GM18909 (cell line): ENCODE measurements around the gene LRP1.
A peak's percentile ranks its signal among the peaks of the same experiment; 100 is the strongest.

Experiments
- ATAC-seq: cut with Tn5 transposase; IDR thresholded peaks from one replicate; pipeline ENCODE4 v1.9.1; 2021; ENCODE audit warnings: mild to moderate bottlenecking; ENCODE audit not compliant: unreplicated experiment, poor library complexity

The LRP1 gene

GRCh38 chr12:57229634-57230380 is 101.5 kb downstream of the LRP1 start, which contains the start of gene SHMT2:
TSS of gene SHMT2 (plus strand) at chr12:57229711. CDS start at chr12:57229779, 68 bp downstream.
- peak; percentile 59 for ATAC-seq

- ATAC-seq: no peak
Measured at GRCh38 chr12:57230381-57231155, 102.3 kb downstream of the LRP1 start.

- no peak for ATAC-seq
Measured at GRCh38 chr12:57231276-57232021, 103.2 kb downstream of the LRP1 start.

DNA sequence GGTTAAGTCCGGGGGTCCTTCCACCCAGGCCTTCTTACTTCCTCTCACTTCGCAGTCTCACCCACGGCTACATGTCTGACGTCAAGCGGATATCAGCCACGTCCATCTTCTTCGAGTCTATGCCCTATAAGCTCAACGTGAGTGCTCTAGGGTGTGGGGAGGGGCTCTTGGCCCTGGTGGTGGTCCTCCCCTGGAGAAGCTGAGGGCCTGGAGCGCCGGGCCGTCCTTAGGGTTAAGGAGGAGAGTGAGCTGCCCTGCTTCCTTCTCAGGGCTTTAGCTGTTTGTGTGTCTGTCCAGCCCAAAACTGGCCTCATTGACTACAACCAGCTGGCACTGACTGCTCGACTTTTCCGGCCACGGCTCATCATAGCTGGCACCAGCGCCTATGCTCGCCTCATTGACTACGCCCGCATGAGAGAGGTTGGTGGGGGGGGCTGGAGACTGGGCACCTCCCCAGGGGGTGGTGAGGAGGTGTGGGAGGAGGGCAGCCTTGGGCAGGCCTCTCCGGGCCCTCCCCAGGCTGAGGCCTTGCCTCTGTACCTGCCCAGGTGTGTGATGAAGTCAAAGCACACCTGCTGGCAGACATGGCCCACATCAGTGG is 104.0 kb downstream of the LRP1 start:
- no peak for ATAC-seq

DNA sequence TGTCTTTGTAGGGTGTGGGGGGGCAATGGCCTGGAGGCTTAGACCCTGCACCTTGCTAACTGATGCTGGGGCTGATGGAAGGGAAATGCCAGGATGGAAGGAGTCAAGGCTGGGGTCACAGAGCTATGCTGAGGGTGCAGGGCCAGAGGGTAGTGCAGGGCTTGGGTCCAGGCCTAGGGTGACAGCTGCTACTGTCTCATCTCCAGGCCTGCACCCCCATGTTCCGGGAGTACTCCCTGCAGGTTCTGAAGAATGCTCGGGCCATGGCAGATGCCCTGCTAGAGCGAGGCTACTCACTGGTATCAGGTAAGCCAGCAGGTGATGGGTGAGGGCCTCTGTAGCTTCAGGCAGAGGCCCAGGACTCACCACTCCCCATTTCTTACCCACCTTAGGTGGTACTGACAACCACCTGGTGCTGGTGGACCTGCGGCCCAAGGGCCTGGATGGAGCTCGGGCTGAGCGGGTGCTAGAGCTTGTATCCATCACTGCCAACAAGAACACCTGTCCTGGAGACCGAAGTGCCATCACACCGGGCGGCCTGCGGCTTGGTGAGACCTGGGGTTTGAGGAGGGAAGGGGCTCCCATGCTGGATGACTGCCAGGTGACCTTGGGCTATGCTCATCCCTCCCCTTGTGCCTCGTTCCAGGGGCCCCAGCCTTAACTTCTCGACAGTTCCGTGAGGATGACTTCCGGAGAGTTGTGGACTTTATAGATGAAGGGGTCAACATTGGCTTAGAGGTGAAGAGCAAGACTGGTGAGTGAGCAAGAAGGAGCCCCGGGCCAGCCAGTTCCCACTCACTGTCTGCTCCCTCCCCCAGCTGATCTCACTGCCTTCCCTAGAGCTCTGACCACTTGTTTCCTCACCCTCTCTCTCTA is 105.3 kb downstream of the LRP1 start:
- ATAC-seq: no peak

- no peak for ATAC-seq
Measured at GRCh38 chr12:57234233-57234570, 105.9 kb downstream of the LRP1 start.

DNA sequence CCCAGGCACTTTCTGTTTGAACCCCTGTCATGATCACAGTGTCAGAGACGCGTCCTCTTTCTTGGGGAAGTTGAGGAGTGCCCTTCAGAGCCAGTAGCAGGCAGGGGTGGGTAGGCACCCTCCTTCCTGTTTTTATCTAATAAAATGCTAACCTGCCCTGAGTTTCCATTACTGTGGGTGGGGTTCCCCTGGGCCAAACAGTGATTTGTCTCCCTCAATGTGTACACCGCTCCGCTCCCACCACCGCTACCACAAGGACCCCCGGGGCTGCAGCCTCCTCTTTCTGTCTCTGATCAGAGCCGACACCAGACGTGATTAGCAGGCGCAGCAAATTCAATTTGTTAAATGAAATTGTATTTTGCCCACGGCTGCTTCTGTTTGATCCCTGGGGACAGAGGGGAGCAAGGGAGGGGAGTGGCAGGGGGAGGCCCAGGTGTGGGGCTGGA is 106.3 kb downstream of the LRP1 start:
- no peak for ATAC-seq

GRCh38 chr12:57235017-57235727 is 106.9 kb downstream of the LRP1 start:
- ATAC-seq: no peak

DNA sequence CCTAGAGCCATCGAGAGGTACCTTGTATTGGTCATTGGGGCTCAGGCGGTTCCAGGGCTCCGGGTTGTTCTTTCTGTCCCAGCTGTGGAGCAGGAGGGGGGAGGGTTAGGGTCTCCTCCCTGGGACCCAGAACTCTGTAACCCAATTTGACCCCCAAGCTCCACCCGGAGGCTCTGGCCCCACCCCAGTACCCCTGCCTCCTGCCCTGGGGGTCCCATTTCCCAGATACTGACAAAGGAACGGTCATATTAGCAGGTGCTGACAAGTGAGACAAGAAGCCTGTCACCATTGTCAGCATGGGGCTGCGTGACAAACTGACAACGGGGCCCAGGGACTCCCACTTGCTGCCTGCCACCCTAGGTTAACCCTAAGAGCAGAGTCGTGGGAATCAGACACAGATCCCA is 107.4 kb downstream of the LRP1 start:
- no peak for ATAC-seq

DNA sequence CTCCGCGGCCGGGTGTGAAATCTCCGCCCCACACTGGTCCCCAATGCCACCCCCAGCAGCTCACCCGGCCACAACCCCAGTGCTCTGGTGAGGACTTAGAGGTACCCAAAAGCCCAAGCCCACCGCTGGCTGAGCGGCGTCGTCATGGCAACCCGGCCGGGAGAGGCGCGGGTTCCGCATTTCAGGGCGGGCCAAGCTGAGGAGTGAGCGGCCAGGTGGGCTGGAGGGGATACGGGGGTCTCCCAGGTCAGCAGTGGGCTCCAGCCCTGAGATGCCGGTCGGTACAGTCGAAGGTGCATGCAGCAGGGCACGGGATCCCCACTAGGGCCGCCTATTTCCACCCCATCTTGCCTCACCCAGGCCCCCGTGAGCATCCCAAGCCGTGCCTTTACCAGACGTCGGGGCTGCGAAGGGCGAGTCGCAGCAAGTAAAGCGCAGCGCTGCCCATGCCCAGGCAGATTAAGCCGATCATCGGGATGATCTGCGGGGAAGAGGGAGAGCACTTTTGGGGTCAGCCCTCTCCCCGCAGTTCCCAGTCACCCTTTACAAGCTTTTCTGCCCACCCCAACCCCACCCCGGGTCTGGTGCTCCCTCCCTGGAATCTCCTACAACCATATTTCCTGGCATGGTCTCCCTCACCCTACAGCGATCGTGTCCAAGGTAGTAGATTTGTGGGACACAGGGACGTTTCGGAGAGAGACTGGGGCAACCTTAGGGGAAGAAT is 108.1 kb downstream of the LRP1 start:
- ATAC-seq: no peak

DNA sequence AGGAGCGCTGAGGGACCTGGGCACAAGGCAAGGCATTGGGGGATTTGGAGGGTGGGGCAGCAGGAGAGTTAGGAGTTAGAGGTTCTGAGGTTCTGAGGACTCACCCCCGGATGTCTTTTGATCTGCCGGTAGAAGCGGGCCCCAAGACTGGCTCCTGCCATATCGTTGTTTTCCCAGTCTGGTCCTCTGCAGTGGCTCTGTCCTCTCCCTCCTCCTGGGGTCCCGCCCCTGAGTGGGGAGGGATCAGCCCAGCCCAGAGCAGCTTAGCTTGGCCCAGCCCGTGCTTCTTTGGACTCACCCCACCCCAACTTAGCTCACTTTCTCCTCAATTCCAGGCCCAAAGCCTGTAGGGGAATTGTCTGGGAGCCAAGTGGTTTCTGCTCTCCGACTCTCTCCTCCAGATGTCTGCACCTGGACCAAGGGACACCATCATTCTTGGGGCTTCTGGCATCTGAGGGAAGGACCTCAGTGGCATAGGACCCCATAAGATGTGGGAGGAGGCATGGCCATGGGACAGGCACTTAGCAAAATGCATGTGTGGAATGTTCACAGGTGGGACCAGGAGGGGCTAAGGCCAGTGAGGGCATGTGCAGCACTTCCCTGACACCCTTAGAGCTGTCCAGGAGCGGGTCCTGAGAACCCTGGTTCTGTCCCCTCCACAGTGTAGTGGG is 108.8 kb downstream of the LRP1 start:
- ATAC-seq: no peak

GRCh38 chr12:57237596-57237931 is 109.3 kb downstream of the LRP1 start:
- ATAC-seq: no peak

DNA sequence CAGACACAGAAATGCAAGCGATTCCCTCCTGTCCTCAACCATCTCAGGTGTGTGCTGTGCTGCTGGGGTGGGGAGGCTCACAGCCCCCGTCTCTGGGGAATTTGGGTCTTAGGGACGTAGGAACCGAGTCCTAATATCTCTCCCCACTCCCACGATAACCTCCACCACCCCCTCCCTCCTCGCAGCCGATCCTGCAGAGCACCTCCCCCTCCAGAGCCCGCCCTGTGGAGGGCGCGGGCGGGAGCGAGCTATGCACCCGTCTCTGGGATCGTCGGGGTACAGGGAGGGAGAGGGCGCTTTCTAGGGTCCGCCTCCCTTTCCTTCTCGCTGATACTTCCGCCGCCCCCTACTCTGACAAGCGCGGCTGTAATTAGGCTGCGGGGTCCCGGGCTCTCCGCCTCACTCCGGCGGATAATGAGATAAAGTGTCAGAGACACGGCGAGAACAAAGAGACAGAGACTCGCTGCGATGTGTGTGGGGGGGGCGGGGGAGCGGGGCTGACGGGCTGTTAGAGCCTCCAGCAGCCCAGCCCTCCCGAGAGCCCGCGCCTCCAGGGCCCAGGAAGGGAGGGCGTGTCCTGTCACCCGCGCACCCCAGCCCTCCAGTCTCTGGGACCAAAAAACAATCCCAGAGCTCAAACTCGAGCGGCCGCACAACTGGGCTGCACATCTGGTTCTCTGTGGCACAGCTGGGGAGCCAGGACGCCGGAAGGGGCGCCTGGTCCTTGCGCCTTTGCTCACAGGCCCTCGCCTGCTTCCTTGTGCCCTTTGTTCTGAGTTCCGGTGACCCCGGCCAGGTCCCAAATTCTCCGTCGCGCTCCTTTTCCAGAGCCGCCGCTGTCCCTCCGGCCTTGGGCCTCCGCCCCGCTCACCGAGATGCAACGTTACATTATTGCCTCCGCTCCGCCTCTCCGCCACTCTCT is 109.9 kb downstream of the LRP1 start:
- ATAC-seq: no peak

GRCh38 chr12:57238854-57239554 is 110.7 kb downstream of the LRP1 start:
- ATAC-seq: peak; percentile 66

- no peak for ATAC-seq
Measured at GRCh38 chr12:57239587-57240065, 111.3 kb downstream of the LRP1 start.
